ENCODE measurements around the gene LIPC.

LIPC gene

GRCh38 chr15:58434334-58434875, 2.6 kb downstream of the LIPC start:
- H3K4me1 ChIP-seq (ENCODE audit: control insufficient read depth, insufficient read depth, low read length, unreplicated experiment): peaks cover 16% of the 10 kb centered on the region
- no peak overlapping the region for H2AFZ ChIP-seq (ENCODE audit: low read length, unreplicated experiment)
- H3K79me2 ChIP-seq (ENCODE audit: control insufficient read depth, insufficient read depth, low read length, unreplicated experiment): no peaks in the 10 kb centered on the region
- no peak overlapping the region for H3K27ac ChIP-seq (ENCODE audit: low read depth, low read length)
- H3K27me3 ChIP-seq (ENCODE audit: insufficient read depth, low read length): no peaks in the 10 kb centered on the region
- no peaks in the 10 kb centered on the region for H3K36me3 ChIP-seq (ENCODE audit: insufficient read depth, low read length)
- no peak overlapping the region for H3K4me3 ChIP-seq (ENCODE audit: low read depth, low read length)

- no peaks in the 10 kb centered on the region for H3K79me2 ChIP-seq (ENCODE audit: control insufficient read depth, insufficient read depth, low read length, unreplicated experiment)
- H3K4me1 ChIP-seq (ENCODE audit: control insufficient read depth, insufficient read depth, low read length, unreplicated experiment): peaks cover 37% of the 10 kb centered on the region
Measured at GRCh38 chr15:58436552-58436951, 4.8 kb downstream of the LIPC start.

GRCh38 chr15:58437531-58438105, 5.8 kb downstream of the LIPC start:
- H3K36me3 ChIP-seq (ENCODE audit: insufficient read depth, low read length): no peaks in the 10 kb centered on the region
- no peaks in the 10 kb centered on the region for H3K79me2 ChIP-seq (ENCODE audit: control insufficient read depth, insufficient read depth, low read length, unreplicated experiment)
- H3K4me1 ChIP-seq (ENCODE audit: control insufficient read depth, insufficient read depth, low read length, unreplicated experiment): peaks cover 41% of the 10 kb centered on the region
- no peak overlapping the region for H3K27ac ChIP-seq (ENCODE audit: low read depth, low read length)
- H2AFZ ChIP-seq (ENCODE audit: low read length, unreplicated experiment): no peak overlapping the region
- H3K4me3 ChIP-seq (ENCODE audit: low read depth, low read length): no peak overlapping the region
- no peaks in the 10 kb centered on the region for H3K27me3 ChIP-seq (ENCODE audit: insufficient read depth, low read length)

More at GRCh38 chr15:58436552-58436951, 4.8 kb downstream of the LIPC start:
- no peaks in the 10 kb centered on the region for H3K27me3 ChIP-seq (ENCODE audit: insufficient read depth, low read length)
- no peak overlapping the region for H3K4me3 ChIP-seq (ENCODE audit: low read depth, low read length)
- no peak overlapping the region for H3K27ac ChIP-seq (ENCODE audit: low read depth, low read length)
- H3K36me3 ChIP-seq (ENCODE audit: insufficient read depth, low read length): no peaks in the 10 kb centered on the region
- H2AFZ ChIP-seq (ENCODE audit: low read length, unreplicated experiment): no peak overlapping the region

- no peaks in the 10 kb centered on the region for H3K79me2 ChIP-seq (ENCODE audit: control insufficient read depth, insufficient read depth, low read length, unreplicated experiment)
- H3K4me3 ChIP-seq (ENCODE audit: low read depth, low read length): no peak overlapping the region
- H3K27me3 ChIP-seq (ENCODE audit: insufficient read depth, low read length): no peaks in the 10 kb centered on the region
- H3K27ac ChIP-seq (ENCODE audit: low read depth, low read length): no peak overlapping the region
- H3K36me3 ChIP-seq (ENCODE audit: insufficient read depth, low read length): no peaks in the 10 kb centered on the region
- H2AFZ ChIP-seq (ENCODE audit: low read length, unreplicated experiment): no peak overlapping the region
- H3K4me1 ChIP-seq (ENCODE audit: control insufficient read depth, insufficient read depth, low read length, unreplicated experiment): peaks cover 39% of the 10 kb centered on the region
Measured at GRCh38 chr15:58438111-58438510, 6.3 kb downstream of the LIPC start.

- no peaks in the 10 kb centered on the region for H3K27me3 ChIP-seq (ENCODE audit: insufficient read depth, low read length)
- 0 out of 2 replicates have a peak overlapping the region, but pooled peaks have one; percentile 86 for H3K27ac ChIP-seq (ENCODE audit: low read depth, low read length)
- H2AFZ ChIP-seq (ENCODE audit: low read length, unreplicated experiment): no peak overlapping the region
- peaks cover 39% of the 10 kb centered on the region for H3K4me1 ChIP-seq (ENCODE audit: control insufficient read depth, insufficient read depth, low read length, unreplicated experiment)
- no peaks in the 10 kb centered on the region for H3K36me3 ChIP-seq (ENCODE audit: insufficient read depth, low read length)
- H3K79me2 ChIP-seq (ENCODE audit: control insufficient read depth, insufficient read depth, low read length, unreplicated experiment): no peaks in the 10 kb centered on the region
- no peak overlapping the region for H3K4me3 ChIP-seq (ENCODE audit: low read depth, low read length)
Measured at GRCh38 chr15:58438956-58439355, 7.2 kb downstream of the LIPC start.

GRCh38 chr15:58440158-58440910, 8.5 kb downstream of the LIPC start:
- Histone ChIP-seq H3K36me3 (ENCODE audit: insufficient read depth, low read length) (no peaks in the 10 kb centered on the region), H2AFZ (ENCODE audit: low read length, unreplicated experiment) (peak overlapping the region; percentile 82), H3K27ac (ENCODE audit: low read depth, low read length) (peak overlapping the region; percentile 86), H3K4me1 (ENCODE audit: control insufficient read depth, insufficient read depth, low read length, unreplicated experiment) (peaks cover 39% of the 10 kb centered on the region), H3K27me3 (ENCODE audit: insufficient read depth, low read length) (no peaks in the 10 kb centered on the region), H3K4me3 (ENCODE audit: low read depth, low read length) (peak overlapping the region; percentile 8; the same call in 1 of the 2 replicates), H3K79me2 (ENCODE audit: control insufficient read depth, insufficient read depth, low read length, unreplicated experiment) (no peaks in the 10 kb centered on the region)

GRCh38 chr15:58440922-58441321, 9.1 kb downstream of the LIPC start:
- H3K4me1 ChIP-seq (ENCODE audit: control insufficient read depth, insufficient read depth, low read length, unreplicated experiment): peaks cover 39% of the 10 kb centered on the region
- H3K36me3 ChIP-seq (ENCODE audit: insufficient read depth, low read length): no peaks in the 10 kb centered on the region
- H2AFZ ChIP-seq (ENCODE audit: low read length, unreplicated experiment): peak overlapping the region; percentile 56
- no peaks in the 10 kb centered on the region for H3K79me2 ChIP-seq (ENCODE audit: control insufficient read depth, insufficient read depth, low read length, unreplicated experiment)
- H3K27ac ChIP-seq (ENCODE audit: low read depth, low read length): peak overlapping the region; percentile 86
- peak overlapping the region; percentile 8; the same call in 1 of the 2 replicates for H3K4me3 ChIP-seq (ENCODE audit: low read depth, low read length)
- H3K27me3 ChIP-seq (ENCODE audit: insufficient read depth, low read length): no peaks in the 10 kb centered on the region

- Histone ChIP-seq H3K79me2 (ENCODE audit: control insufficient read depth, insufficient read depth, low read length, unreplicated experiment) (no peaks in the 10 kb centered on the region), H3K27ac (ENCODE audit: low read depth, low read length) (peak overlapping the region; percentile 86), H3K27me3 (ENCODE audit: insufficient read depth, low read length) (no peaks in the 10 kb centered on the region), H3K36me3 (ENCODE audit: insufficient read depth, low read length) (no peaks in the 10 kb centered on the region), H2AFZ (ENCODE audit: low read length, unreplicated experiment) (no peak overlapping the region), H3K4me1 (ENCODE audit: control insufficient read depth, insufficient read depth, low read length, unreplicated experiment) (peaks cover 39% of the 10 kb centered on the region), H3K4me3 (ENCODE audit: low read depth, low read length) (peak overlapping the region; percentile 8; the same call in 1 of the 2 replicates)
Measured at GRCh38 chr15:58441376-58442070, 9.7 kb downstream of the LIPC start.

- H3K36me3 ChIP-seq (ENCODE audit: insufficient read depth, low read length): no peaks in the 10 kb centered on the region
- no peaks in the 10 kb centered on the region for H3K27me3 ChIP-seq (ENCODE audit: insufficient read depth, low read length)
- H3K79me2 ChIP-seq (ENCODE audit: control insufficient read depth, insufficient read depth, low read length, unreplicated experiment): no peaks in the 10 kb centered on the region
- peak overlapping the region; percentile 86 for H3K27ac ChIP-seq (ENCODE audit: low read depth, low read length)
- no peak overlapping the region for H2AFZ ChIP-seq (ENCODE audit: low read length, unreplicated experiment)
- peaks cover 41% of the 10 kb centered on the region for H3K4me1 ChIP-seq (ENCODE audit: control insufficient read depth, insufficient read depth, low read length, unreplicated experiment)
- H3K4me3 ChIP-seq (ENCODE audit: low read depth, low read length): no peak overlapping the region
Measured at GRCh38 chr15:58442122-58442521, 10.3 kb downstream of the LIPC start.

GRCh38 chr15:58443308-58443707, 11.5 kb downstream of the LIPC start:
- Histone ChIP-seq H3K4me1 (ENCODE audit: control insufficient read depth, insufficient read depth, low read length, unreplicated experiment) (peaks cover 48% of the 10 kb centered on the region), H3K27me3 (ENCODE audit: insufficient read depth, low read length) (no peaks in the 10 kb centered on the region), H3K27ac (ENCODE audit: low read depth, low read length) (no peak overlapping the region), H2AFZ (ENCODE audit: low read length, unreplicated experiment) (no peak overlapping the region), H3K36me3 (ENCODE audit: insufficient read depth, low read length) (no peaks in the 10 kb centered on the region), H3K4me3 (ENCODE audit: low read depth, low read length) (no peak overlapping the region), H3K79me2 (ENCODE audit: control insufficient read depth, insufficient read depth, low read length, unreplicated experiment) (no peaks in the 10 kb centered on the region)

Data from ACC112 (cell line).